MM.1S (cell line): Measurements from ENCODE around the gene EPHA7.

Experiments
- EZH2 ChIP-seq: fragments of 300-600 bp; sonication (generic); optimal IDR thresholded peaks from 2 replicates; pipeline ENCODE3; 2017; ENCODE audit warnings: low read depth, mild to moderate bottlenecking, antibody characterized with exemption, low read length, mixed read lengths
- EZH2phosphoT487 ChIP-seq: fragments of 300-600 bp; sonication (generic); IDR thresholded peaks from 2 replicates; pipeline ENCODE4 v1.6.1; 2018; ENCODE audit warnings: antibody characterized with exemption, low read length
- TF ChIP-seq, protein P1 (sequence below): fragments of 300-600 bp; sonication (generic); IDR thresholded peaks from 2 replicates; pipeline ENCODE4 v1.5.1; 2016; ENCODE audit warnings: antibody characterized with exemption, low read length, mixed read lengths

DNA sequence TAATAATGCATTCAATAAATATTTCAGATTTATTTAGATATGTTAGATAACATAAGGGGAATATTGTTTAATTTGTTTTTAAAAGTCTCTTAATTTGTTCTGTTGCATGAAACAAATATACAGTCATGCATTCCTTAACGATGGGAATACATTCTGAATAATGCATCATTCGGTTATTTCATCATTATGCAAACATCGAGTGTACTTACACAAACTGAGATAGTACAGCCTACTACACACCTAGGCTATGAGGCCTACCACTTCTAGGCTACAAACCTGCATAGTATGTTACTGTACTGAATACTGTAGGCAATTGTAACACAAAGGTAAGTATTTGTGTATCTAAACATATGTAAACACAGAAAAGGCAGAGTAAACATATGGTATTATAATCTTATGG is 118.7 kb downstream of the EPHA7 start:
- TF ChIP-seq, protein P1, sequence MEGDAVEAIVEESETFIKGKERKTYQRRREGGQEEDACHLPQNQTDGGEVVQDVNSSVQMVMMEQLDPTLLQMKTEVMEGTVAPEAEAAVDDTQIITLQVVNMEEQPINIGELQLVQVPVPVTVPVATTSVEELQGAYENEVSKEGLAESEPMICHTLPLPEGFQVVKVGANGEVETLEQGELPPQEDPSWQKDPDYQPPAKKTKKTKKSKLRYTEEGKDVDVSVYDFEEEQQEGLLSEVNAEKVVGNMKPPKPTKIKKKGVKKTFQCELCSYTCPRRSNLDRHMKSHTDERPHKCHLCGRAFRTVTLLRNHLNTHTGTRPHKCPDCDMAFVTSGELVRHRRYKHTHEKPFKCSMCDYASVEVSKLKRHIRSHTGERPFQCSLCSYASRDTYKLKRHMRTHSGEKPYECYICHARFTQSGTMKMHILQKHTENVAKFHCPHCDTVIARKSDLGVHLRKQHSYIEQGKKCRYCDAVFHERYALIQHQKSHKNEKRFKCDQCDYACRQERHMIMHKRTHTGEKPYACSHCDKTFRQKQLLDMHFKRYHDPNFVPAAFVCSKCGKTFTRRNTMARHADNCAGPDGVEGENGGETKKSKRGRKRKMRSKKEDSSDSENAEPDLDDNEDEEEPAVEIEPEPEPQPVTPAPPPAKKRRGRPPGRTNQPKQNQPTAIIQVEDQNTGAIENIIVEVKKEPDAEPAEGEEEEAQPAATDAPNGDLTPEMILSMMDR, result no peak
- no peak for TF ChIP-seq EZH2
- no peak for TF ChIP-seq EZH2phosphoT487
